ENCODE measurements around the gene EFCAB11. TPM values are rescaled to one million over a fixed set of nuclear protein-coding genes. Genes with fewer than 3 reads are reported as not detected.
"Not testable (repeated sequence)": the region's sequence is repeated elsewhere in the genome, so short reads cannot be mapped to it uniquely, and the experiment has no call there.

EFCAB11 gene
- total RNA-seq, 1 donor from 2014 or later, result 3.6 TPM

DNA sequence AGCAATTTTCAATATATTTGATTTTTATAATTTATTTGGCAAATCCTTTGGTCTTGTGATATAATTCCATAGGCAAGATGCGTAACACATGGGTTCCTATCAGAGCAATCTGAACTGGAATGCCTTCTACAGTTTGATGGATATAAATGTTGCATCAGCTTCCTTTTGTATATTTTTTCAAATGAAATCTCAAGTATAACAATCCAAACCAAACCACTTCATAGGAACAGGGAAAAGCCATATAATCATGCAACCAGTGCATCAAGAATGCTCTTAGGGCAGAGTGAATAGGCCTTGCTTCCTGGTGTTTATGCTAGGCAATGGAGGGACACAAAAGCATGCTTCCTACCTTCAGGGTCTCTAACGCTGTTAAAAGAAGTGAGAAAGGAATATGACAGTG, 34.5 kb downstream of the EFCAB11 start:
- no peak for ATAC-seq

GRCh38 chr14:89918721-89919120, 35.8 kb downstream of the EFCAB11 start:
- intact Hi-C loops (cut with micrococcal nuclease), result loop anchor here (5.0 kb wide), 1 partner anchor 881 kb away; no protein-coding TSS in a partner anchor

More for the DNA sequence above, 34.5 kb downstream of the EFCAB11 start:
- DNase-seq, result no peak
- intact Hi-C loops (cut with micrococcal nuclease), result no loop called here

DNA sequence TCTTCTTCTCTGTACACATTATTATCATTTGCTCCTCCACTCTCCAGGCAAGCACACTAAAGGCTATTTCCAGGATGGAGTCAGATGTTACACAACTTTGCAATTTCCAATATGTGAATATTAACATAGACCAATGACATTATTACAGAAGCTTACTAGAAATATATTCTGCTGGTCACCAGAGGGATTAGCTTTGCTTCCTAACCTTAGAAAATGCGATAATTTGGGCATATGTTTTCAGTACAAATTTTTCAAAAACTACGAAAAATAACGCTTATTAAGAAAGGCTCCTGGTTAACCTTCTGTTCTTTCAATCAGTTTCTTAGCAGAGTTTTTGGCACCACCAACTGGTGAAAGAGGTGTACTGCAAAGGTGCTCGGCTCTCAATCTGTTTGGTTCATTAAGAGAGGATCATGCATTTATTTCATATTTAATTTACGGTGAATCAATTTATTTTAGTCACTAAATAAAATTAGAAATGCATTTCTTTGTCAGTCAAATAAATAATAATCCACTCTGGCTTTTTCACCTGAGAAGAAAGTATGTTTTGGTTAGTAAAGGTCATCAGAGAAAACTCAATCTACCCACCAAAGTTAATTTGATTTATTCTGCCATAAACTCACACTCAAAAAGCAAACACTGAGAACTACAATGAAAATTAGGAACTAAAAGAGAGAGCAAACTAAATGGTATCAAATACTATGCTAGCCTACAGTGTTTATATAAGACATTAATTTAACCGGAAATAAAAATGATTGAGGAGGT, 39.2 kb downstream of the EFCAB11 start:
- peak; percentile 67 for ATAC-seq
- intact Hi-C loops (cut with micrococcal nuclease), result loop anchor here (5.0 kb wide), 1 partner anchor 878 kb away; no protein-coding TSS in a partner anchor
- no peak for DNase-seq

More at GRCh38 chr14:89918721-89919120, 35.8 kb downstream of the EFCAB11 start:
- DNase-seq, result no peak
- ATAC-seq, result no peak

- intact Hi-C loops (cut with micrococcal nuclease), result no loop called here
- ATAC-seq (peak; percentile 66), DNase-seq (peak; percentile 31)
Measured at GRCh38 chr14:89912667-89913211, 41.8 kb downstream of the EFCAB11 start.

GRCh38 chr14:89912221-89912620, 42.3 kb downstream of the EFCAB11 start:
- ATAC-seq, result no peak
- DNase-seq, result no peak

DNA sequence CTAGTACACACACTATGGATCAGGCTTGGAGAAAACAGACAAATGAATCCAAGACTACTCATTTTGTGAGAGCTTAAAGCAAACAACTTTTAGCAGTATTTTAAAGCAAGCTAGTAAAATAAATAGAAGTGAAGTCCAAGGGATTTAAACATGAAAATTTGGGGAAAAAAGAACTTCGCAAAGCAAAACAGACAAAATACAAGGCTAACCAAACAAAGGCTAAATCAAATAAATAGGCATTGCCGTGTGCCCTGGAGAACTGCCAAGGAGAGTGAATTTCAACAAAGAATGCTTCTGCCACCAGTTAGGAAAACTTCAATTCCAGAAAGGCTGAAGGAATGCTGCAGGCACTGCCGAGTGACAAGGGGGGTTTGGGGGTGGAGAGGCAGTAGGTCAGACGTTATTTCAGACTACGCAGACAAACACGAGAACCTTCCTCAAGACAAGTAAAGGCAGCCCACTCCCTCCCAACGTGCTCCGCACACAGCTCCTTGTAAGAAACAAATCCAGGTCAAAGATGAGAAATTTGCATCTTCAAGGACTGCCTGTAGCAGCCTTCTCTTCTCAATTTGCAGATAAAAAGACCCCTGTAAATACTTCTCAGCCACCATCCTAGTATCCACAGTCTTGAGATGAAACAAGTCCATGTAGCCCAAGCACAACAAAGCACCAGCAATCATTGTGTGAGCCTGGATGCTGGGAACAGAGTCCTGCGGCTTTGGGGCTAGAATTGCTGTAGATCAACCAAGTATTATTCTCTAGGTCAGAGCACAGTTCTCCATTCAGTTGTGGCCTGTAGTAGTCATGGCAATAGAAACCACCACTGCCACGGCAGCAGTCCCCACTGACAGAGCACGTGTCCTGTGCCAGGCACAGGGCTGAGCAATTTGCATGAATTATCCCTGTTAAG, 43.3 kb downstream of the EFCAB11 start:
- intact Hi-C loops (cut with micrococcal nuclease), result no loop called here
- DNase-seq (no peak), ATAC-seq (peak; percentile 48)

More at GRCh38 chr14:89912221-89912620, 42.3 kb downstream of the EFCAB11 start:
- intact Hi-C loops (cut with micrococcal nuclease), result no loop called here

GRCh38 chr14:89910691-89911009, 43.9 kb downstream of the EFCAB11 start:
- DNase-seq (no peak), ATAC-seq (no peak)
- intact Hi-C loops (cut with micrococcal nuclease), result no loop called here

DNA sequence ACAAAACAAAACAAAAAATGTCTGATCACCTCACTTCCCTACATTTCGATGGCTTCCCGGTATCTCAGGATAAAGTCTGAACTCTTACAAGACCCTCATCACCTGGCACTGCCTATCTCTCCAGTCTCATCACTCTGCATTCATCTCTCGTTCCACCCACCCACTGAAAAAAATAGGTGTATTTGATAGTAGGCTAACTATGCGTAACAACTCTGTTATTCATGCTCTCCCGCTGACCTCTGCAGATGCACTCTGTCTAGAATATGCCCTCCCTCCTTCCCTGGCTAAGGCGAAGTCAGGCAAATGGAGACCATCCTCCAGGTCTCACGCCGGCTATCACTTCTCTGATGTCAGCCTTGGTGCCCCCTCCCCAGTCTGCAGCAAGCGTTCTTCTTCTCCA, 44.9 kb downstream of the EFCAB11 start:
- DNase-seq (no peak), ATAC-seq (no peak)
- intact Hi-C loops (cut with micrococcal nuclease), result no loop called here

DNA sequence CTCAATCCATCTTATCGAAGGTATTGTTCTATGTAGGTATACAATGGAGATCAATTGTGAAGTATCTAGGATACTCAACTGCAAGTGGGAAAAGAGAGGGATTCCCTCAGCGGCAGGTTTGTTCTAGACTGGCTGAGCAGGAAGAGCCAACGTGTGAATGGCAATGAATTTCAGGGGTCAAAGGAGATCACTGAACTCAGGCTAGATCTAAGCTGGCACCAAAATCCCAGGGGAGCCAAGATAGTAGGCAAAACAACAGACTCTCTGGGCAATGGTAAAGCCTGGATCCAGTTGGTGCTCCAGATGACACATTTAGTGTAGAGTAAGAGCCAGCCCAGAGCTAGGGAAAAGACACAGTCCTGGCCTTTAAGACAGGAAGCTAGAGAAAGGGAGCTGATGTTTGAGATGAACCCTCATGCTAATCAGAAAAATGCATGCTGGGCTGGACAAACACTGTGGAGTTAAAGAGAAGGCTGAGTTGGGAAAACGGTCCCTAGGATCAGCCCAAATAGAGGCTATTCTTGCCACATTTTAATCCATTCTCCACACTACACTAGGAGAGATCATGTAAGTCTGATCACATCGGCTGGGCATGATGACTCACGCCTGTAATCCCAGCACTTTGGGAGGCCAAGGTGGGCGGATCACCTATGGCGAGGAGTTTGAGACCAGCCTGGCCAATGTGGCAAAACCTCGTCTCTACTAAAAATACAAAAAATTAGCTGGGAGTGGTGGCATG, 45.6 kb downstream of the EFCAB11 start:
- no peak for DNase-seq
- intact Hi-C loops (cut with micrococcal nuclease), result no loop called here
- ATAC-seq, result no peak

GRCh38 chr14:89907655-89908054, 46.9 kb downstream of the EFCAB11 start:
- ATAC-seq, result no peak
- DNase-seq, result no peak
- intact Hi-C loops (cut with micrococcal nuclease), result no loop called here

- ATAC-seq (no peak), DNase-seq (no peak)
- intact Hi-C loops (cut with micrococcal nuclease), result no loop called here
Measured at GRCh38 chr14:89906000-89906399, 48.5 kb downstream of the EFCAB11 start.

DNA sequence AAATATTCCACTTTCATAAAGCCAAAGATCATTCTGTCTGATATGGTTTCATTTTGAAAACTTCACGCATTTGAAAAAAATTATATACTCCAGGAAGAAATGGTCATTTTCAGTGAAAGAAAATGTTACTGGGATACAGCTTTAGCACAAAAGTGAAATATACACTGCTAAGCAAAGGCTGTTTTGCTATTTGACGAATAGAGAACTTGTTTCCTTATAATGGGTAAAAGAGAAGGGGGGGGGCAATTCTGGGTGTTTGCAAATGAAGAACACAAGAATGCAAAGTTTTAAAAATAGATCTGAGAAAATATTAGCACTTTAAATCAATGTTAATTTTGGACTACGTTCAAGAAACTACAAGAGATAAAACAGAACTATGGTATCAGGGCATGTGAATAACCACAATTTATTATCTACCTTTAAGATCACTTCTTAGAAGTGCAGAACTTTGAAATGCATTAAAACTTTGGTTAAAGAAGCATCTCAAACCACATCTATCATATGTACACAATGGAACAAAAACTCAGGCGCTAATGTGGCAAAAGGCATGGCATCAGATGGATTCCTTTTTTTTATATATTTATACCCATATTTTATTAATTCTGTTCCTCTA, 51.1 kb downstream of the EFCAB11 start:
- DNase-seq (no peak), ATAC-seq (no peak)
- intact Hi-C loops (cut with micrococcal nuclease), result loop anchor here (5.0 kb wide), 1 partner anchor 861 kb away; no protein-coding TSS in a partner anchor

GRCh38 chr14:89902881-89903280, 51.6 kb downstream of the EFCAB11 start:
- no peak for DNase-seq
- intact Hi-C loops (cut with micrococcal nuclease), result loop anchor here (5.0 kb wide), 1 partner anchor 861 kb away; no protein-coding TSS in a partner anchor

DNA sequence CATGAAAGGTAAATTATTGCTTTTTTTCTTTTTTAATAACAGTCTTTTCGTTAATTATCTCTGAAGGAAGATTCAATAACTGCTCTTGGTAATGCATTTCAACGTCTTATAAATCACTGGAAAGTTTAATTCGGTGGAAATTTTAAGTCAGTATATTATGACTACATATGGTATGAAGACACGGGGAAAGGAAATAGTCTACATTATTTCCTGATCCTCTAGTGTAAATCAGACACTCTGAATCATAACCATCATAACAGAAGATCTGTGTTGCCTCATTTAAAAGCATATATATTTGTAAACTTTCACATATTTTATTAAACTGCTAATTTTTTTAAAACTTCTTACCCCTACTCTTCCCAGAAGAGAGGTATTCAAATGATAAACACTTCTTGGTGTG, 53.7 kb downstream of the EFCAB11 start:
- DNase-seq (no peak), ATAC-seq (no peak)
- intact Hi-C loops (cut with micrococcal nuclease), result loop anchor here (5.0 kb wide), 1 partner anchor 859 kb away; no protein-coding TSS in a partner anchor

More at GRCh38 chr14:89902881-89903280, 51.6 kb downstream of the EFCAB11 start:
- no peak for ATAC-seq

DNA sequence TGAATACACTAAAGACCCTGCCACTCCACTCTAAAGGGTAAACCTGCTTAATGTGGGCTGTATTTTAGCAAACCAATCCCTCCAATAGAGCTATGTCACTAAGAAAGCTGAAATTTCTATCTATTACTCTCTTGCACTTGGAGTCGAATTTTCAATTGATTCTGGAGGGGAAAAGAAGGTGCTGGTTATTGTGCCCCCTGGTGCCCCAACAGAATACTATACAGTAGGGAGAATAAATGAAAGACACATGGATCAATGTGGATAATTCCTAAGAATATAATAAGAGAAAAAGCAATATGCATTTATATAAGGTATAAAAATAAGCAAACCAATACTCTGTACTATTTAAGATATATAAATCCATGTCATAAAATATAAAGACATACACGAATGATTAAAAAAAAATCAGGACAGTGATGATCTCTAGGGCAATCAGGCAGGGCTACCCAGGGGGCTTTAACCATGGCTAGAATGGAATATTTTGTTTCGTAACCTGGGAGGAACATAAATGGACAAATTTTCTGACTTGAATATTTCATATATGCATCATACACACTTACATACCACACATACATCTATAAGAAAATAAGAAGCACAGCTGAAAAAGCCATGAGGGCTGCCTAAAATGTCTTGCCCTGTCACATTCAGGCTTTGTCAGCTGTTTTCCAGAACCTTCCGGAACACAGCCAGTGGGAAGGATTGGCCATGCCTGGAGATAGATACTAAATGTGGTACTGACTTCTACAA, 54.4 kb downstream of the EFCAB11 start:
- intact Hi-C loops (cut with micrococcal nuclease), result loop anchor here (5.0 kb wide), 1 partner anchor 858 kb away; no protein-coding TSS in a partner anchor
- DNase-seq, result no peak
- peak; percentile 39 for ATAC-seq

- ATAC-seq (no peak), DNase-seq (no peak)
- intact Hi-C loops (cut with micrococcal nuclease), result no loop called here
Measured at GRCh38 chr14:89899291-89899690, 55.2 kb downstream of the EFCAB11 start.

DNA sequence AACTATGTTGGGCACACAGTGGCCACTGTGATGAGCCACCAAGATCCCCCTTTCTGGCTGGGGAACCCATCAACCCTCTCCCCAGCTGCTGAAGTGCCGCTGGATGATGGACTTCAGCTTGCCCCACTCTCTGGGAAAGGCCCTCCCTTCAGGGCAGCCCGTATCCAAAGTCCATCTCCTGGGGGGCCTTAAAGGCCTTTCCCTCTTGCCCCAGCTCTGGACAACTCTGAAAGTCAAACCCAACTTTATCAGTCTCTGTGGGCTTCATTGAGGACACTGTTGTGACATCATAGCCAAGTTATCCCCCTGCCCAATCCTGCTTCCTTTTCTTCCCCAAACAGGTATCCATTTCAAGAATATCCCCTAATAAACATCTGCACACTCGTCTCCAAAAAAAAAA, 61.1 kb downstream of the EFCAB11 start:
- ATAC-seq; DNase-seq; intact Hi-C loops (cut with micrococcal nuclease): not testable (repeated sequence)

- intact Hi-C loops (cut with micrococcal nuclease), result no loop called here
- no peak for ATAC-seq
- DNase-seq, result no peak
Measured at GRCh38 chr14:89892953-89893352, 61.6 kb downstream of the EFCAB11 start.
